GM19468 (cell line): ENCODE measurements around the gene EIF4G3.
"Not testable (repeated sequence)": the region's sequence is repeated elsewhere in the genome, so short reads cannot be mapped to it uniquely, and the experiment has no call there.

Experiments used
- ATAC-seq: cut with Tn5 transposase; IDR thresholded peaks from one replicate; pipeline ENCODE4 v1.9.1; 2021; ENCODE audit warnings: mild to moderate bottlenecking, moderate library complexity, moderate number of reproducible peaks; ENCODE audit not compliant: unreplicated experiment; ENCODE audit errors: extremely low read depth

The EIF4G3 gene

GRCh38 chr1:21082073-21082472, 94.6 kb downstream of the EIF4G3 start:
- no peak for ATAC-seq

GRCh38 chr1:21077085-21077484, 99.6 kb downstream of the EIF4G3 start:
- ATAC-seq = no peak

GRCh38 chr1:21072721-21073120, 104.0 kb downstream of the EIF4G3 start:
- no peak for ATAC-seq

- ATAC-seq = no peak
Measured at GRCh38 chr1:21069549-21069948, 107.1 kb downstream of the EIF4G3 start.

- ATAC-seq = no peak
Measured at GRCh38 chr1:21068937-21069336, 107.8 kb downstream of the EIF4G3 start.

- ATAC-seq = no peak
Measured at GRCh38 chr1:21067551-21068227, 109.0 kb downstream of the EIF4G3 start.

- no peak for ATAC-seq
Measured at GRCh38 chr1:21066356-21067012, 110.2 kb downstream of the EIF4G3 start.

- ATAC-seq = no peak
Measured at GRCh38 chr1:21065851-21066250, 110.8 kb downstream of the EIF4G3 start.

GRCh38 chr1:21064057-21064456, 112.6 kb downstream of the EIF4G3 start:
- ATAC-seq = no peak

GRCh38 chr1:21060523-21060922, 116.2 kb downstream of the EIF4G3 start:
- no peak for ATAC-seq

GRCh38 chr1:21059021-21059420, 117.7 kb downstream of the EIF4G3 start:
- ATAC-seq = no peak

- ATAC-seq = no peak
Measured at GRCh38 chr1:21058035-21058793, 118.5 kb downstream of the EIF4G3 start.

- ATAC-seq = not testable (repeated sequence)
Measured at GRCh38 chr1:21053189-21053928, 123.3 kb downstream of the EIF4G3 start.

- ATAC-seq = no peak
Measured at GRCh38 chr1:21052034-21052433, 124.7 kb downstream of the EIF4G3 start.

- no peak for ATAC-seq
Measured at GRCh38 chr1:21051177-21051825, 125.4 kb downstream of the EIF4G3 start.

- ATAC-seq = no peak
Measured at GRCh38 chr1:21050031-21050430, 126.7 kb downstream of the EIF4G3 start.

- no peak for ATAC-seq
Measured at GRCh38 chr1:21048462-21048861, 128.2 kb downstream of the EIF4G3 start.

- no peak for ATAC-seq
Measured at GRCh38 chr1:21046132-21046531, 130.6 kb downstream of the EIF4G3 start.

- ATAC-seq = no peak
Measured at GRCh38 chr1:21045351-21045750, 131.3 kb downstream of the EIF4G3 start.
